ENCODE results near the gene DNMT1.
A peak's percentile ranks its signal among the peaks of the same experiment; 100 is the strongest.

The DNMT1 gene

GRCh38 chr19:10104665-10105508 lies 89.9 kb downstream of the DNMT1 start:
- no peak for FAIRE-seq
- DNase-seq (ENCODE audit: insufficient read length, low spot score) = peak; percentile 6
- TF ChIP-seq CTCF (IDR thresholded peaks at IDR 0.05; ENCODE audit: insufficient read depth, missing control alignments) = no peak

- no peak for TF ChIP-seq CTCF (IDR thresholded peaks at IDR 0.05; ENCODE audit: insufficient read depth, missing control alignments)
- DNase-seq (ENCODE audit: insufficient read length, low spot score) (no peak), FAIRE-seq (no peak)
These were observed 90.6 kb downstream of the DNMT1 start for GRCh38 chr19:10104130-10104513.

- no peak for TF ChIP-seq CTCF (IDR thresholded peaks at IDR 0.05; ENCODE audit: insufficient read depth, missing control alignments)
- DNase-seq (ENCODE audit: insufficient read length, low spot score) (peak; percentile 4), FAIRE-seq (no peak)
These were observed 91.9 kb downstream of the DNMT1 start for GRCh38 chr19:10102787-10103236.

- no peak for DNase-seq (ENCODE audit: insufficient read length, low spot score)
- TF ChIP-seq CTCF (IDR thresholded peaks at IDR 0.05; ENCODE audit: insufficient read depth, missing control alignments) = no peak
- no peak for FAIRE-seq
These were observed 94.5 kb downstream of the DNMT1 start for GRCh38 chr19:10100163-10100785.

- TF ChIP-seq CTCF (IDR thresholded peaks at IDR 0.05; ENCODE audit: insufficient read depth, missing control alignments) = no peak
- DNase-seq (ENCODE audit: insufficient read length, low spot score) (no peak), FAIRE-seq (no peak)
These were observed 98.2 kb downstream of the DNMT1 start for GRCh38 chr19:10096615-10096963.

GRCh38 chr19:10095948-10096614 lies 98.7 kb downstream of the DNMT1 start:
- DNase-seq (ENCODE audit: insufficient read length, low spot score) (peak; percentile 94), FAIRE-seq (no peak)

More at GRCh38 chr19:10095948-10096614, 98.7 kb downstream of the DNMT1 start:
- no peak for TF ChIP-seq CTCF (IDR thresholded peaks at IDR 0.05; ENCODE audit: insufficient read depth, missing control alignments)

Data from D721Med (cell line).